Limb (tissue), 2 donors: ENCODE measurements around the gene MECP2.
"Not testable (repeated sequence)": the region's sequence is repeated elsewhere in the genome, so short reads cannot be mapped to it uniquely, and the experiment has no call there.

Source experiments
- DNase-seq, 2 donors: peaks; one replicate each; pipeline ENCODE4 v3.0.0-alpha.2; 2016; ENCODE audit errors: extremely low spot score in 2 of 2

MECP2 gene

GRCh38 chrX:153993978-153994377 lies 103.5 kb downstream of the MECP2 start:
- DNase-seq = no peak

GRCh38 chrX:153993079-153993478 lies 104.4 kb downstream of the MECP2 start:
- DNase-seq = no peak

- DNase-seq = no peak
Observed at GRCh38 chrX:153992180-153992579, 105.3 kb downstream of the MECP2 start.

GRCh38 chrX:153991013-153991580 lies 106.4 kb downstream of the MECP2 start:
- no peak for DNase-seq

GRCh38 chrX:153989973-153990655 lies 107.4 kb downstream of the MECP2 start:
- no peak for DNase-seq

GRCh38 chrX:153988493-153988892 lies 109.0 kb downstream of the MECP2 start:
- no peak for DNase-seq

GRCh38 chrX:153984351-153985178 lies 113.0 kb downstream of the MECP2 start:
- no peak for DNase-seq

- DNase-seq = no peak
Observed at GRCh38 chrX:153983321-153983801, 114.2 kb downstream of the MECP2 start.

GRCh38 chrX:153981771-153982533 lies 115.6 kb downstream of the MECP2 start:
- no peak for DNase-seq

- DNase-seq = no peak
Observed at GRCh38 chrX:153981231-153981630, 116.3 kb downstream of the MECP2 start.

GRCh38 chrX:153980394-153980793 lies 117.1 kb downstream of the MECP2 start:
- DNase-seq = not testable (repeated sequence)

- no peak for DNase-seq
Observed at GRCh38 chrX:153974726-153975286, 122.7 kb downstream of the MECP2 start.

- DNase-seq = no peak
Observed at GRCh38 chrX:153974003-153974725, 123.4 kb downstream of the MECP2 start.

- no peak for DNase-seq
Observed at GRCh38 chrX:153973127-153974002, 124.2 kb downstream of the MECP2 start.

- DNase-seq = peak; percentile 85 to 90
Observed at GRCh38 chrX:153972368-153973126, 125.0 kb downstream of the MECP2 start, which contains the start of gene TMEM187. TSS of gene TMEM187 (plus strand) at chrX:153972754. CDS start at chrX:153982063, 9,309 bp downstream.
